GM12878 (cell line): ENCODE data around the gene SLC11A1. TPM values are rescaled to one million over a fixed set of nuclear protein-coding genes. Genes with fewer than 3 reads are reported as not detected.

Source experiments
- ATAC-seq: fragments of 200-7000 bp; cut with Tn5 transposase; 3 replicates; pipeline ENCODE4 v1.9.1; 2020; ENCODE audit warnings: mild to moderate bottlenecking, moderate library complexity
- BruUV-seq: library from RNA; stranded (reverse); fragments of 400-500 nt; replicated peaks from 2 replicates; lab custom pipeline; 2021; lab: Mats Ljungman, UMichigan
- CTCF ChIA-PET: fragments of 300-600 bp; sonication (Branson Sonifier 250); formaldehyde crosslinking; extraction: SDS; loops from one replicate; lab custom pipeline; 2021; ENCODE audit warnings: inconsistent platforms; lab: Yijun Ruan, JAX
- POLR2A ChIA-PET: fragments of 350-600 bp; formaldehyde crosslinking; extraction: SDS; loops from one replicate; lab custom pipeline; 2021; ENCODE audit warnings: inconsistent platforms; lab: Charles Lee
- RAD21 ChIA-PET: fragments of 300-600 bp; sonication (Branson Sonifier 250); formaldehyde crosslinking; loops from one replicate; lab custom pipeline; 2023; ENCODE audit warnings: antibody characterized with exemption; ENCODE audit not compliant: unreplicated experiment; lab: Charles Lee
- SMC1A ChIA-PET: fragments of 300-600 bp; sonication (Branson Sonifier 250); formaldehyde crosslinking; loops from one replicate; lab custom pipeline; 2023; ENCODE audit not compliant: unreplicated experiment, uncharacterized antibody; lab: Charles Lee
- DNase-seq: peaks from one replicate; pipeline ENCODE4 v3.0.0-alpha.2; 2011; ENCODE audit warnings: low read depth, low spot score
- FAIRE-seq: peaks from 3 replicates; lab custom pipeline; 2011; peaks lifted over from hg19 to GRCh38; lab: Jason Lieb, UNC
- H2AFZ ChIP-seq: 2 replicates; pipeline ENCODE4 v1.6.0; 2011; ENCODE audit warnings: low read depth, low read length, control low read depth; ENCODE audit not compliant: control insufficient read depth
- H3K27ac ChIP-seq: 2 replicates; pipeline ENCODE4 v1.5.1; 2011; ENCODE audit warnings: control low read depth; ENCODE audit not compliant: control insufficient read depth, insufficient read depth
- H3K27me3 ChIP-seq, 2 experiments: replicated peaks in 1 of 2; 2 replicates each; pipeline versions ENCODE4 v1.6.0 to v1.6.1; 2011; ENCODE audit warnings: low read length in 1 of 2; ENCODE audit not compliant: control insufficient read depth in 2 of 2, insufficient read depth in 2 of 2
- H3K36me3 ChIP-seq, 2 experiments: 2 replicates each; pipeline ENCODE4 v1.5.1; 2011; ENCODE audit warnings: low read length in 1 of 2; ENCODE audit not compliant: control insufficient read depth in 2 of 2, insufficient read depth in 2 of 2
- H3K4me1 ChIP-seq: 2 replicates; pipeline ENCODE4 v1.6.1; 2011; ENCODE audit warnings: mild to moderate bottlenecking, low read length, moderate library complexity, mixed read lengths; ENCODE audit not compliant: control insufficient read depth, insufficient read depth
- H3K4me2 ChIP-seq: 2 replicates; pipeline ENCODE4 v1.6.0; 2011; ENCODE audit warnings: control low read depth; ENCODE audit not compliant: control insufficient read depth, insufficient read depth
- H3K4me3 ChIP-seq: fragments of 200-600 bp; sonication (generic); 2 replicates; pipeline ENCODE4 v1.5.1; 2016
- H3K79me2 ChIP-seq: 2 replicates; pipeline ENCODE4 v1.6.0; 2011; ENCODE audit warnings: low read length; ENCODE audit not compliant: control insufficient read depth, insufficient read depth
- H3K9ac ChIP-seq: 2 replicates; pipeline ENCODE4 v1.8.0; 2011; ENCODE audit warnings: low read length, control low read depth, mixed read lengths; ENCODE audit not compliant: control insufficient read depth, insufficient read depth
- H3K9me3 ChIP-seq: replicated peaks from 3 replicates; pipeline ENCODE4 v1.5.1; 2011; ENCODE audit warnings: mild to moderate bottlenecking, low read length; ENCODE audit not compliant: control insufficient read depth, insufficient read depth
- H4K20me1 ChIP-seq: 2 replicates; pipeline ENCODE4 v1.6.0; 2011; ENCODE audit not compliant: control insufficient read depth, insufficient read depth
- FOS ChIP-seq: IDR thresholded peaks from 3 replicates; pipeline ENCODE4 v1.6.1; 2011; ENCODE audit warnings: borderline replicate concordance; ENCODE audit not compliant: insufficient read length; ENCODE audit errors: extremely low read depth
- RAD21 ChIP-seq: IDR thresholded peaks from 2 replicates; pipeline ENCODE4 v1.6.1; 2011; ENCODE audit warnings: mild to moderate bottlenecking, low read depth, low read length, moderate library complexity; ENCODE audit not compliant: insufficient read depth
- WGBS: methylation state at CpG from one replicate; pipeline ENCODE4 v1.1.6; 2016; ENCODE audit warnings: low lambda C conversion rate; ENCODE audit not compliant: insufficient replicate concordance, insufficient coverage; ENCODE audit errors: missing lambda C conversion rate; 5-methylcytosine and 5-hydroxymethylcytosine counted together
- in situ Hi-C: fragments of 300-500 bp; cut with MboI; formaldehyde crosslinking; loops from 9 replicates; pipeline ENCODE4 v1.14.3; 2018; ENCODE audit warnings: mixed read lengths
- intact Hi-C: fragments of 100-400 bp; cut with micrococcal nuclease; formaldehyde crosslinking; loops from one replicate; pipeline ENCODE4 v1.14.2; 2022; ENCODE audit not compliant: unreplicated experiment
- polyA plus RNA-seq, 11 experiments: library from polyadenylated mRNA; depleted of rRNA in 4 of 11; unstranded in 6 of 11; stranded (reverse) in 5 of 11; fragments of >200 nt; fragmentation: Nextera tagmentation in 4 of 11; fragmentation: Illumina TruSeq in 1 of 11; extraction: Ambion mirVana in 4 of 11; extraction: Trizol in 1 of 11; gene quantifications; 1 replicate in 1 of 11; 2 replicates in 10 of 11; pipeline versions ENCODE4 v1.2.1 to v1.2.3, GENCODE V29; 2011 to 2016; ENCODE audit warnings: inconsistent platforms in 2 of 11, missing spikeins in 2 of 11, low read depth in 1 of 11
- total RNA-seq, 4 experiments: library from RNA; depleted of rRNA in 3 of 4; stranded (reverse); fragments of >200 nt in 3 of 4; fragmentation: Illumina TruSeq in 1 of 4; extraction: Trizol in 1 of 4; gene quantifications; 2 replicates each; pipeline versions ENCODE4 v1.2.1 to v1.2.3, GENCODE V29; 2013 to 2021
- TF ChIP-seq, protein P1 (sequence below), 3 experiments: IDR thresholded peaks in 2 of 3; conservative IDR thresholded peaks in 1 of 3; 2 replicates each; pipeline ENCODE4 v1.5.1; 2011; ENCODE audit warnings: low read depth in 3 of 3, low read length in 3 of 3, mild to moderate bottlenecking in 3 of 3, control low read depth in 2 of 3, moderate library complexity in 2 of 3, inconsistent platforms in 1 of 3, mixed read lengths in 1 of 3; ENCODE audit not compliant: control insufficient read depth in 2 of 3, insufficient read depth in 1 of 3; ENCODE audit errors: extremely low read depth in 1 of 3

The SLC11A1 gene
- total and polyA plus RNA-seq, 10 of the 15 experiments (the other 5 are each of a cell fraction or from before 2014, with no cell fraction given) = 0.03 to 0.38 (median 0.12) TPM

DNA sequence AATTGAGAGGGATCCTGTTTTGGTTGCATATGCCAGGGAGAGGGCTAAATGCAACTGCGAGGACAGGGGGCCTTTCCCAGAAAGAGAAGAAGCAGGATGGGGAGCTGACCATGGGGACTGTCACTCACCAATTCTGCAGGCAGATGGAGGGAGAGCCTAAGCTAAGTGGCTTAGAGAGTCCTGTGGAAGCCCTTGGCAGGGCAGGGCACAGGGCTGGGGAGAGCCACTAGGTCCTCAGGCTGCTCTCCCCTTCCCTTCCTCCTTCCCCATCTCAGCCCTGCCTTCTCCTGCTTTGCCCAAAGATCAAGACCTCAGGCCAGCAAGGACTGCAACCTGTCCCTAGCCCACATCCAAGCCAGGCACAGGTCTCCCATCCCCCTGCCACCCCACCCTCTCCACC lies 49.8 kb upstream of the SLC11A1 start:
- CTCF ChIA-PET = interaction anchor here (0.8 to 2.2 kb wide), 4 partner anchors 24 to 65 kb away, joined by 3 to 14 read pairs (median 4); partner anchors contain the start of gene CATIP
- DNase-seq = no peak
- intact Hi-C loops = no loop called here
- no peak for ATAC-seq
- Histone ChIP-seq H3K9me3 (peaks cover 1% of the 10 kb centered on the region; the same call in 2 of the 3 replicates), H3K27ac (peak overlapping the region; percentile 13; the same call in 1 of the 2 replicates), H3K27me3 (no peaks in the 10 kb centered on the region), H3K4me2 (peak overlapping the region; percentile 2; the same call in 1 of the 2 replicates), H3K36me3 (no peaks in the 10 kb centered on the region), H2AFZ (no peak overlapping the region), H4K20me1 (no peaks in the 10 kb centered on the region), H3K4me1 (peaks cover 52% of the 10 kb centered on the region), H3K4me3 (no peak overlapping the region; the same call in 1 of the 2 replicates), H3K9ac (no peak overlapping the region; the same call in 1 of the 2 replicates), H3K79me2 (no peaks in the 10 kb centered on the region; the same call in 1 of the 2 replicates)
- no peak for FAIRE-seq
- RAD21 ChIA-PET = interaction anchor here (0.9 to 1.9 kb wide), 4 partner anchors 24 to 62 kb away, joined by 3 to 9 read pairs (median 4); partner anchors contain the start of gene CATIP
- in situ Hi-C loops = no loop called here
- no TSS peak for BruUV-seq
- TF ChIP-seq RAD21 (0 out of 2 replicates have a peak, but pooled peaks have one; percentile 11), FOS (no peak)
- TF ChIP-seq, protein P1, sequence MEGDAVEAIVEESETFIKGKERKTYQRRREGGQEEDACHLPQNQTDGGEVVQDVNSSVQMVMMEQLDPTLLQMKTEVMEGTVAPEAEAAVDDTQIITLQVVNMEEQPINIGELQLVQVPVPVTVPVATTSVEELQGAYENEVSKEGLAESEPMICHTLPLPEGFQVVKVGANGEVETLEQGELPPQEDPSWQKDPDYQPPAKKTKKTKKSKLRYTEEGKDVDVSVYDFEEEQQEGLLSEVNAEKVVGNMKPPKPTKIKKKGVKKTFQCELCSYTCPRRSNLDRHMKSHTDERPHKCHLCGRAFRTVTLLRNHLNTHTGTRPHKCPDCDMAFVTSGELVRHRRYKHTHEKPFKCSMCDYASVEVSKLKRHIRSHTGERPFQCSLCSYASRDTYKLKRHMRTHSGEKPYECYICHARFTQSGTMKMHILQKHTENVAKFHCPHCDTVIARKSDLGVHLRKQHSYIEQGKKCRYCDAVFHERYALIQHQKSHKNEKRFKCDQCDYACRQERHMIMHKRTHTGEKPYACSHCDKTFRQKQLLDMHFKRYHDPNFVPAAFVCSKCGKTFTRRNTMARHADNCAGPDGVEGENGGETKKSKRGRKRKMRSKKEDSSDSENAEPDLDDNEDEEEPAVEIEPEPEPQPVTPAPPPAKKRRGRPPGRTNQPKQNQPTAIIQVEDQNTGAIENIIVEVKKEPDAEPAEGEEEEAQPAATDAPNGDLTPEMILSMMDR (IDR thresholded peaks at IDR 0.05 in 2 of 3, conservative IDR thresholded peaks at IDR 0.05 in 1 of 3; ENCODE audit: control insufficient read depth in 2 of 3, extremely low read depth in 1 of 3, insufficient read depth in 1 of 3, low read depth in 3 of 3, low read length in 3 of 3) = peak in 1 of 3 experiments; percentile 31; a peak in 1 of 6 replicates
- 0% methylated on average over 1 of the region's 1 CpG for WGBS
- POLR2A ChIA-PET = interaction anchor here (0.7 to 3.5 kb wide), 4 partner anchors 9 to 48 kb away, joined by 3 to 26 read pairs (median 4); no protein-coding TSS in a partner anchor
- SMC1A ChIA-PET = interaction anchor here (0.9 to 2.8 kb wide), 7 partner anchors 16 to 74 kb away, joined by 3 to 12 read pairs (median 4); partner anchors contain the start of gene CATIP
